IPS-NIHi11 (cell line): ENCODE results near the gene EYA4.
A peak's percentile ranks its signal among the peaks of the same experiment; 100 is the strongest.
"Not testable (repeated sequence)": the region's sequence is repeated elsewhere in the genome, so short reads cannot be mapped to it uniquely, and the experiment has no call there.

ENCODE experiments used
- DNase-seq: peaks from one replicate; pipeline ENCODE4 v3.0.0; 2012; ENCODE audit warnings: mixed read lengths, low spot score

Gene EYA4

GRCh38 chr6:133532908-133533307, 291.8 kb downstream of the EYA4 start:
- no peak for DNase-seq

- DNase-seq: no peak
Measured at GRCh38 chr6:133539502-133540259, 298.5 kb downstream of the EYA4 start.

- no peak for DNase-seq
Measured at GRCh38 chr6:133540361-133540760, 299.2 kb downstream of the EYA4 start.

- no peak for DNase-seq
Measured at GRCh38 chr6:133541040-133541439, 299.9 kb downstream of the EYA4 start.

GRCh38 chr6:133542056-133542821, 301.1 kb downstream of the EYA4 start:
- DNase-seq: no peak

GRCh38 chr6:133544419-133544818, 303.3 kb downstream of the EYA4 start:
- DNase-seq: no peak

GRCh38 chr6:133546098-133546497, 304.9 kb downstream of the EYA4 start:
- no peak for DNase-seq

- no peak for DNase-seq
Measured at GRCh38 chr6:133547136-133547535, 306.0 kb downstream of the EYA4 start.

GRCh38 chr6:133548423-133549159, 307.4 kb downstream of the EYA4 start:
- DNase-seq: no peak

- no peak for DNase-seq
Measured at GRCh38 chr6:133549371-133549801, 308.2 kb downstream of the EYA4 start.

- no peak for DNase-seq
Measured at GRCh38 chr6:133550026-133550425, 308.9 kb downstream of the EYA4 start.

GRCh38 chr6:133551436-133551835, 310.3 kb downstream of the EYA4 start:
- no peak for DNase-seq

GRCh38 chr6:133551847-133552341, 310.7 kb downstream of the EYA4 start:
- no peak for DNase-seq

- DNase-seq: peak; percentile 53
Measured at GRCh38 chr6:133553652-133554051, 312.5 kb downstream of the EYA4 start.

- not testable (repeated sequence) for DNase-seq
Measured at GRCh38 chr6:133554121-133554520, 313.0 kb downstream of the EYA4 start.

GRCh38 chr6:133555685-133556084, 314.5 kb downstream of the EYA4 start:
- DNase-seq: no peak

GRCh38 chr6:133559926-133560325, 318.8 kb downstream of the EYA4 start:
- DNase-seq: no peak

GRCh38 chr6:133567636-133568035, 326.5 kb downstream of the EYA4 start:
- no peak for DNase-seq

GRCh38 chr6:133568970-133569889, 328.1 kb downstream of the EYA4 start:
- peak; percentile 64 for DNase-seq

- DNase-seq: no peak
Measured at GRCh38 chr6:133571681-133572080, 330.5 kb downstream of the EYA4 start.

GRCh38 chr6:133577851-133578250, 336.7 kb downstream of the EYA4 start:
- no peak for DNase-seq
